ENCODE results near the gene DBH.
"Not testable (repeated sequence)": the region's sequence is repeated elsewhere in the genome, so short reads cannot be mapped to it uniquely, and the experiment has no call there.

Gene DBH

GRCh38 chr9:133669182-133669801 is 33.1 kb downstream of the DBH start:
- no peak for FAIRE-seq

- no peak for FAIRE-seq
Measured at GRCh38 chr9:133670466-133670865, 34.3 kb downstream of the DBH start.

- no peak for FAIRE-seq
Measured at GRCh38 chr9:133671371-133671770, 35.2 kb downstream of the DBH start.

GRCh38 chr9:133672503-133673257 is 36.5 kb downstream of the DBH start:
- no peak for FAIRE-seq

GRCh38 chr9:133673258-133673655 is 37.1 kb downstream of the DBH start:
- no peak for FAIRE-seq

GRCh38 chr9:133674091-133674490 is 37.9 kb downstream of the DBH start:
- no peak for FAIRE-seq

GRCh38 chr9:133675796-133676195 is 39.6 kb downstream of the DBH start:
- FAIRE-seq, result not testable (repeated sequence)

GRCh38 chr9:133676450-133676849 is 40.3 kb downstream of the DBH start:
- FAIRE-seq, result no peak

GRCh38 chr9:133677126-133678010 is 41.2 kb downstream of the DBH start:
- FAIRE-seq, result no peak

- FAIRE-seq, result no peak
Measured at GRCh38 chr9:133679056-133679455, 42.9 kb downstream of the DBH start.

GRCh38 chr9:133679466-133680061 is 43.4 kb downstream of the DBH start:
- FAIRE-seq, result no peak

- no peak for FAIRE-seq
Measured at GRCh38 chr9:133680250-133680975, 44.2 kb downstream of the DBH start.

- no peak for FAIRE-seq
Measured at GRCh38 chr9:133680976-133681657, 45.0 kb downstream of the DBH start.

GRCh38 chr9:133681658-133682306 is 45.6 kb downstream of the DBH start:
- FAIRE-seq, result no peak

- no peak for FAIRE-seq
Measured at GRCh38 chr9:133682818-133683585, 46.8 kb downstream of the DBH start.

GRCh38 chr9:133683586-133684120 is 47.5 kb downstream of the DBH start:
- FAIRE-seq, result no peak

- no peak for FAIRE-seq
Measured at GRCh38 chr9:133684121-133684935, 48.2 kb downstream of the DBH start.

GRCh38 chr9:133684936-133685361 is 48.8 kb downstream of the DBH start:
- FAIRE-seq, result no peak

Data from A204.1 (cell line).